HG03175 (cell line): ENCODE data around the gene KCNMA1.

Experiments
- ATAC-seq: cut with Tn5 transposase; IDR thresholded peaks from one replicate; pipeline ENCODE4 v1.9.1; 2021; ENCODE audit warnings: mild to moderate bottlenecking, moderate library complexity; ENCODE audit not compliant: unreplicated experiment

KCNMA1 gene

GRCh38 chr10:77253556-77254064, 384.0 kb downstream of the KCNMA1 start:
- ATAC-seq = no peak

- no peak for ATAC-seq
These were observed 384.5 kb downstream of the KCNMA1 start for GRCh38 chr10:77253147-77253545.

GRCh38 chr10:77252380-77253146, 385.0 kb downstream of the KCNMA1 start:
- ATAC-seq = no peak

- no peak for ATAC-seq
These were observed 386.2 kb downstream of the KCNMA1 start for GRCh38 chr10:77251297-77252013.

- ATAC-seq = no peak
These were observed 387.6 kb downstream of the KCNMA1 start for GRCh38 chr10:77249901-77250459.

GRCh38 chr10:77248104-77248790, 389.4 kb downstream of the KCNMA1 start:
- ATAC-seq = no peak

GRCh38 chr10:77247031-77247990, 390.3 kb downstream of the KCNMA1 start:
- ATAC-seq = no peak

GRCh38 chr10:77245953-77246352, 391.7 kb downstream of the KCNMA1 start:
- no peak for ATAC-seq

- no peak for ATAC-seq
These were observed 392.9 kb downstream of the KCNMA1 start for GRCh38 chr10:77244746-77245145.

- no peak for ATAC-seq
These were observed 393.3 kb downstream of the KCNMA1 start for GRCh38 chr10:77244286-77244685.

GRCh38 chr10:77241350-77241725, 396.3 kb downstream of the KCNMA1 start:
- ATAC-seq = no peak

GRCh38 chr10:77240706-77241349, 396.8 kb downstream of the KCNMA1 start:
- ATAC-seq = no peak

- ATAC-seq = no peak
These were observed 397.5 kb downstream of the KCNMA1 start for GRCh38 chr10:77240041-77240652.

- ATAC-seq = no peak
These were observed 400.5 kb downstream of the KCNMA1 start for GRCh38 chr10:77237120-77237519.

GRCh38 chr10:77236700-77237099, 400.9 kb downstream of the KCNMA1 start:
- ATAC-seq = no peak

- no peak for ATAC-seq
These were observed 401.6 kb downstream of the KCNMA1 start for GRCh38 chr10:77236029-77236428.

- no peak for ATAC-seq
These were observed 403.0 kb downstream of the KCNMA1 start for GRCh38 chr10:77234599-77234998.

- no peak for ATAC-seq
These were observed 404.1 kb downstream of the KCNMA1 start for GRCh38 chr10:77233466-77233865.
